ENCODE measurements around the gene CALN1. TPM values are rescaled to one million over a fixed set of nuclear protein-coding genes. Genes with fewer than 3 reads are reported as not detected.

CALN1 gene
- polyA plus RNA-seq, 6 donors from 2014 or later, result not detected

DNA sequence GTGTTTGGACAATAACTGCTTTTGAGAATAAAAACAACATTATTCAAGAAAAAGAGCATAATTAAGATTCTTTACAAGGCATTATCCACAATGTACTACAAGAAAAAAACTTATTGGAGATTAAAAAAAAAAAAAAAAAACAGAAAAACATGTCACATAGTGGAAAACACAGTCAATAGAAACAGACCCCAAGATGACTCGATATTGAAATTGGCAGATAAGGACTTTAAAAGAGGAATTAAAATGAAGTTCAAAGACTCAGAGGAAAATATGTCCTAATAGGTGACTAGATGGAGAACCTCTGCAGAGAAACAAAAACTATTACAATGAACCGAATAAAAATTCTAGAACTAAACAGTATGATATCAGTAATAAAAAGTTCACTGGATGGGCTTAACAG is 248.9 kb downstream of the CALN1 start:
- H3K4me1 Mint-ChIP-seq, result no peaks in the 10 kb centered on the region
- ATAC-seq (ENCODE audit: low read depth in 2 of 2) (no peak), DNase-seq (no peak)
- H3K36me3 Mint-ChIP-seq, result peaks cover 0 to 20% of the 10 kb centered on the region in 2 donors
- H3K27me3 Mint-ChIP-seq, result no peaks in the 10 kb centered on the region
- H3K27ac Mint-ChIP-seq, result no peak overlapping the region
- no peak overlapping the region for H3K4me3 Mint-ChIP-seq
- peaks cover 0 to 31% (median 21%) of the 10 kb centered on the region in 7 donors for H3K9me3 Mint-ChIP-seq

DNA sequence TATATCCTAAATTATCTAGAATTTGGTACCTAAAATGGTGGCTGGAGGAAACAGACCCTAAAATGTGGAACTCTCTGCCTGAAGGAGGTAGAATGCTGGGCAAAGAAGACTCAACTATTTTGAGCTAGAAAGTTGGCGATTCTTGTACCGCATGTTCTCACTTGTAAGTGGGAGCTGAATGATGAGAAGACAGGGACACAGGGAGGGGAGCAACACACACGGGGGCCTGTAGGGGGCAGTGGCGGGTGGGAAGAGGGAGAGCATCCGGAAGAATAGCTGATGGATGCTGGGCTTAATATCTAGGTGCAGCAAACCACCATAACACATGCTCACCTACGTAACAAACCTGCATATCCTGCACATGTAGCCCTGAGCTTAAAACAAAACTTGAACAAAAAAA is 250.6 kb downstream of the CALN1 start:
- Mint-ChIP-seq H3K27me3 (no peaks in the 10 kb centered on the region), H3K4me1 (no peaks in the 10 kb centered on the region), H3K27ac (peak overlapping the region in 1 of 6 donors; percentile 58), H3K9me3 (peaks cover 0 to 37% (median 21%) of the 10 kb centered on the region in 7 donors), H3K4me3 (no peak overlapping the region), H3K36me3 (peaks cover 0 to 20% of the 10 kb centered on the region in 2 donors)
- DNase-seq, result no peak
- ATAC-seq (ENCODE audit: low read depth in 2 of 2), result no peak

DNA sequence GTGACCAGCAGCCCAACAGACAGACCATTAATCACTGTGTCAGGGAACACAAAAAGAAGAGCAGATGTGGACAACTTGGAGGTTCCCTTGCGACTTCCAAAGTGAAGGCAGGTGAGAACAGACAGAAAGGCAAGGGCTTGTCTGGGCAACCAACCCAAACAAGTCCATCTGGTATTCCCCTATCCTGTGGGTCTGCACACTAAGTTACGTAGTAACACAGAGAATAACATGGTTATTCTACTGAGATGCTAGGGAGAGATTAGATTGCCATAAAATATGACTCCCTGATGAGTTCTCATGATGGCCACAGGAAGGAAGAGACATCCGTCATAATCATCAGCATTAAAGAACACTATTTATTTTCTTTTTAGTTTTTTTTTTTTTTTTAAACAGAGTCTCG is 252.2 kb downstream of the CALN1 start:
- Mint-ChIP-seq H3K27ac (no peak overlapping the region), H3K9me3 (peaks cover 0 to 37% (median 19%) of the 10 kb centered on the region in 7 donors), H3K4me3 (no peak overlapping the region), H3K4me1 (no peaks in the 10 kb centered on the region), H3K27me3 (no peaks in the 10 kb centered on the region), H3K36me3 (peaks cover 0 to 20% of the 10 kb centered on the region in 2 donors)
- ATAC-seq (ENCODE audit: low read depth in 2 of 2) (no peak), DNase-seq (no peak)

DNA sequence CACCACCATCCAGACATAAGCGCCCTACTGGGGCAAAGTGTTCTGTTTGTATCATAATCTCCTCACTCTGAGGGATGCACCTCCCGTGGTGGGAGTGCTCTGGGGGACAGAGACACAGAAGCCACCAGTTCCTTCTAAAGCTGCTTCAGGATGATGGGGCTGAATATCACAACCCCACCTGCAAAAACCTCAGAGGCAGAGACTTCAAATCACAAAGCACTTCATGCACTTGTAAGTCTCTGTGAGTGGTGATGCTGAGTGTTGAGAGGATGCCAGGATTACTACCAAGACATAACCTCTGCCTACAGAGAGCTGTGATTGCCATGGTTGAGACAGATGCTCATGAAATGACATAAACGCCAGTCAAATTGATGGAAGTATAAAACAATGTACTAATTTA is 255.5 kb downstream of the CALN1 start:
- Mint-ChIP-seq H3K27me3 (no peaks in the 10 kb centered on the region), H3K4me1 (no peaks in the 10 kb centered on the region), H3K36me3 (no peaks in the 10 kb centered on the region), H3K27ac (no peak overlapping the region), H3K4me3 (no peak overlapping the region), H3K9me3 (peaks cover 0 to 10% (median 0%) of the 10 kb centered on the region in 7 donors)
- DNase-seq (no peak), ATAC-seq (ENCODE audit: low read depth in 2 of 2) (no peak)

DNA sequence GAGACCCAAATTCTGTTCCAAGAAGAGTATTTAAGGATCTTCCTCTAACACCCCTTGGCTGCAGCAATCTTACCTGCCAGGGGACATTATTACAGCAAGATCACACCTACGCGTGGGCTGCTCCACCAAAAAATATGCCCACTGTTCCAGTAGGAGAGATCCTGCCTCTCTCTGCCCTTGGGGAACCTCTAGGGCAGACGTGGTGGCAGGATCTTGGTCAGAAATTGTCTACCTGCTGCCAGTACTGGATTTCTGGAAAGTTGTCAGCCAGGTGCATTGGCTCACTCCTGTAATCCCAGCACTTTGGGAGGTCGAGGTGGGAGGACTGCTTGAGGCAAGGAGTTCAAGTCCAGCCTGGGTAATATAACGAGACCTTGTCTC is 259.0 kb downstream of the CALN1 start:
- H3K27me3 Mint-ChIP-seq, result no peaks in the 10 kb centered on the region
- ATAC-seq (ENCODE audit: low read depth in 2 of 2), result no peak
- H3K4me1 Mint-ChIP-seq, result no peaks in the 10 kb centered on the region
- H3K4me3 Mint-ChIP-seq, result no peak overlapping the region
- no peak overlapping the region for H3K27ac Mint-ChIP-seq
- no peak for DNase-seq
- H3K9me3 Mint-ChIP-seq, result peaks cover 0 to 7% (median 2%) of the 10 kb centered on the region in 7 donors
- H3K36me3 Mint-ChIP-seq, result no peaks in the 10 kb centered on the region

DNA sequence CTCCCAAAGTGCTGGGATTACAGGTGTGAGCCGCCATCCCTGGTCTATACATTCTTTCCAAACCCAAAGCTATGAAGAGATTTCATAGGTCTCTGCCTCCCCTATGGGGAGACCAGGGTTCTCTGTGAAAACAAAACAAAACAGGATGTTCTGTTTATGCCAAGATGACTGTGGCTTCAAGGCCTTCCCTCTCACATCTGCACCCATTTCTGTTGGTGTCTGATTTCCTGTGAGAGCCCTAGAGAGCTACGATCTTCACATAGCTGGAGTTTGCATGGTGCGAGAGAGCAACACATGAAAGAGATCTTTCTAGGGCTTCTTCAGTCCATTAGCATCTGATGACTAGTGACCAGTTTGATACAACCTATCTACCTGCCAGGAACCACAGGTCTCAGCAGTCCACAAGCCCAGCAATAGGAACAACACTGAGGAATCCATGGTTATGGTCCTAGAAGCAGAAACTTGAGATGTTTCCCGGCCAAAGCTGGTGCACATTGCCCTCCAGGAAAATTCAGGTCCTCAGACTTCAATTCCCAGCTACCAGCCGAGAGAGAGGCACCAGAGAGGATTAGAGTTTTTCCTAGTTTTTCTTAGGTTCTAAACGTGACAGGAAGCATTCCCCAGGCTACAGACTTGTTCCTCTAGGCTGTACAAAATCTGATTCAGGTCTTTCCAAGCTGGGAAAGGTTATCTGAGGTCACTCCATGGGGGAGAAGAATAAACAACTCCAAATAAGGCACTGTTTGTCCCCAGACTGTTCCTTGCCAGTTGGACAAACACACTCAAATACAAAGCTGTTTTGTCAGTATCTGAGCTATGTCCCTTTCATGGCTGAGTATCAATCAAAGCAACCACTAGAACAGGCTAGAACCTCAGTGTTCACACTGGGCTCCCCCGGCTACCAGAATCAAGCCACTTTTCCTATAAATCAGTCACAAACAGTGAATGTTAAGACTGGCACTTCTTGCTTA is 259.7 kb downstream of the CALN1 start:
- Mint-ChIP-seq H3K4me3 (no peak overlapping the region), H3K9me3 (peaks cover 0 to 7% (median 2%) of the 10 kb centered on the region in 7 donors), H3K36me3 (no peaks in the 10 kb centered on the region), H3K4me1 (no peaks in the 10 kb centered on the region), H3K27me3 (no peaks in the 10 kb centered on the region), H3K27ac (no peak overlapping the region)
- ATAC-seq (ENCODE audit: low read depth in 2 of 2) (no peak), DNase-seq (no peak)

DNA sequence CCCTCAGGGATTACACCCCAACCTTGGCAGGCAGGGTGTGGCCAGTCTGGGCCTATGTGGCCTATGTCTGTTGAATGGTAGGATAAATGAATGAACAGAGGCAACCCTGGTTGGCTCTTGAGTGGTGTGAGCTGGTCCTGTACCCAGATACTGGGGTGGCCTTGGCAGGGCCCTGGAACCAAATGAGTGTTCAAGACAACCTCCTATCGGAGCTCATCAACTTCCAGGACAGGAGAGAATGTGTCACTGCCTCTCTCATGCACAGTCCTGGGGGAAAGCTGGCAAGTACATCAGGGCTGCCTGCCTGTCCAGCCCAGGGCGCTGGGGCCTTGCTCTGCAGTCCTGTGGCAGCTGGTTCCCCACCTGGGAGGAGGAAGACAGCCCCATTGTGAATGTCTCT is 271.6 kb downstream of the CALN1 start:
- H3K9me3 Mint-ChIP-seq, result peaks cover 0 to 18% (median 12%) of the 10 kb centered on the region in 7 donors
- DNase-seq (no peak), ATAC-seq (ENCODE audit: low read depth in 2 of 2) (no peak)
- no peak overlapping the region for H3K4me3 Mint-ChIP-seq
- peaks cover 0 to 16% of the 10 kb centered on the region in 2 donors for H3K36me3 Mint-ChIP-seq
- H3K27ac Mint-ChIP-seq, result no peak overlapping the region
- no peaks in the 10 kb centered on the region for H3K27me3 Mint-ChIP-seq
- no peaks in the 10 kb centered on the region for H3K4me1 Mint-ChIP-seq

DNA sequence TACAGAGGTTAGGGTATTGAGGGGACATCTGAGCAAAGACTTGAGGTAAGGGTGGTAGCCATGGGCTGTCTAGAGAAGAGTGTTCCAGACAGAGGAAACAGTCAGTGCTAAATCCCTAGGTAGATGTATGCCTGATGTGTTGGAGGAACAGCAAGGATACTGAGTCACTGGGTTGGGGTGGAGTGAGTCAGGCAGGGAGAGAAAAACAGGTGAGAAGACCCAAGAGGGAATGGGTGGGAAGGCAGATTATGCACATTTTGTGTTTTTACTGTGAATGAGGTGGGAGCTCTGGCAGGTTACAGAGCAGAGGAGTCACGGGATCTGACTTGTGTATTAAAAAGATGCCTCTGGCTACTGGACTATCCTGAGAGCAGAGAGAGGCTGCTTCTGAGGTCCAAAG is 285.0 kb downstream of the CALN1 start:
- H3K9me3 Mint-ChIP-seq, result peaks cover 6 to 14% (median 11%) of the 10 kb centered on the region in 7 donors

DNA sequence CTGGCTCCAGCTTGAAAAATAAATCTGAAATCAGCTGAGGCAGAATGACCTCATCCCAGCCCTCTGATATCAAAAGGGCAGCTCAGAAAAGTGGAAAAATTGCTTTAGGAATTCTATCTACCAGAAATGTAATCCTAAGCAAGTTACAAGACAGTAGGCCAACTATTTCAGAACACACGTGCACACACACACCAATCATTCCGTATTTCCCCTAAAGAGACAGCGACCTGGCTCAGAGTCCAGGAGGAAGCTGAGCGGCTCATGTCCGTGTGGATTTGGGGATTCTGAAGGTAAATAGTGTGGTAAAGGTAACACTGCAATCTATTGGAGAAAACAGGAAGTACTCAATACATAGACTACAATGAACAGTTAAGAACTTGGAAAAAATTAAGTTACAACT is 288.2 kb downstream of the CALN1 start:
- DNase-seq (no peak), ATAC-seq (ENCODE audit: low read depth in 2 of 2) (no peak)
- H3K9me3 Mint-ChIP-seq, result peaks cover 0 to 8% (median 1%) of the 10 kb centered on the region in 7 donors
- no peaks in the 10 kb centered on the region for H3K4me1 Mint-ChIP-seq
- H3K4me3 Mint-ChIP-seq, result no peak overlapping the region
- H3K27me3 Mint-ChIP-seq, result no peaks in the 10 kb centered on the region
- H3K36me3 Mint-ChIP-seq, result no peaks in the 10 kb centered on the region
- no peak overlapping the region for H3K27ac Mint-ChIP-seq

More for the DNA sequence above, 285.0 kb downstream of the CALN1 start:
- no peak for ATAC-seq (ENCODE audit: low read depth in 2 of 2)
- Mint-ChIP-seq H3K4me1 (no peaks in the 10 kb centered on the region), H3K27me3 (no peaks in the 10 kb centered on the region), H3K36me3 (no peaks in the 10 kb centered on the region), H3K4me3 (no peak overlapping the region), H3K27ac (no peak overlapping the region)
- no peak for DNase-seq

DNA sequence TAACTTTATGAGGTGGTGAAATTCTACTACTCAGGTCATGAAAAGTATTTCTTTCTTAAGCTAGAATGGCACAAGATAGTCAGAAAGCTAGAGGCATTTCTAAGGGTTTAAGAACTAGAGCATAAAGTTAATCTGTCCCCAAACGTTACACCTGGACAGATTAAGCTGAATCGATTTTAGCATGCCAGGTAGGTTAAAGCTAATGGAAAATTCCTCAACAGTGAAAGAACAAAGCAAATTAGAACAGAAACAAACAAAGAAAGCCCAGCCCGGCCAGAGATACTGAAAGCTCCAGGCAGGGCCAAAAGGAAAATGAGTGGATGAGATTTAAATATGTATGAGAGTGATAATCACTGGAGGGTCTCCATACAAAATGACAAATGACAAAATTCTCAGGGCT is 293.8 kb downstream of the CALN1 start:
- Mint-ChIP-seq H3K27ac (no peak overlapping the region), H3K4me1 (no peaks in the 10 kb centered on the region), H3K36me3 (no peaks in the 10 kb centered on the region), H3K4me3 (no peak overlapping the region), H3K9me3 (peaks cover 0 to 16% (median 5%) of the 10 kb centered on the region in 7 donors), H3K27me3 (no peaks in the 10 kb centered on the region)
- ATAC-seq (ENCODE audit: low read depth in 2 of 2), result no peak
- DNase-seq, result no peak

DNA sequence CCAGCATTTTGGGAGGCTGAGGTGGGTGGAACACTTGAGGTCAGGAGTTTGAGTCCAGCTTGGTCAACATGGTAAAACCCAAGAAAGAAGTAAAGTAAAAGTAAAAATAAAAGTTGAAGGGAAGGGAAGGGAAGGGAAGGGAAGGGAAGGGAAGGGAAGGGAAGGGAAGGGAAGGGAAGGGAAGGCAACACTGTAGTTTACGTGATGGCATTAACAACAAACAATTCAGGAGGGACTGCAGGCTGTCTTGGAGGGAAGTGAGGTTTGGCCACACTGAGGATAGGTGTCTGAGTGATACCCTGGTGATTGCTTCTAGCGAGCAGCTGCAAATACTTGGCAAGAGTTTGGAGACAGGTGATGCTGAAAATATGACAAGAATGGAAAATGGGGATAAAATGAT is 298.0 kb downstream of the CALN1 start:
- Mint-ChIP-seq H3K27ac (no peak overlapping the region), H3K36me3 (no peaks in the 10 kb centered on the region), H3K4me3 (peak overlapping the region in 1 of 8 donors; percentile 63), H3K9me3 (peaks cover 0 to 13% (median 4%) of the 10 kb centered on the region in 7 donors), H3K27me3 (no peaks in the 10 kb centered on the region), H3K4me1 (no peaks in the 10 kb centered on the region)
- DNase-seq, result no peak
- no peak for ATAC-seq (ENCODE audit: low read depth in 2 of 2)

DNA sequence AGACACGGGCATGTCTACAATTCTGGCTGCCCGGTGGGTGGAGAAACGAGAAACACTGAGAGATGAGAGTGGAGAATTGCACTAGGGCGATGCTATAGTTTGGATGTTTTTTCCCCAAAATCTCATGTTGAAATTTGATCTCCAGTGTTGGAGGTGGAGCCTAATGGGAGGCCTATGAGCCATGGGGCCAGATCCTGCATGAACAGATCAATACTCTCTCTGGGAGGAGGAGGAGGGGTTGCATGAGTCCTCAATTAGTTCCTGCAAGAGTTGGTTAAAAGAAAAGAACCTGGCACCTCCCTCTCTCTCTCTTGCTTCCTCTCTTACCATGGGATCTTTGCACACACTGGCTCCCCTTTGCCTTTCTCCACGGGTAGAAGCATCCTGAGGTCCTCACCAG is 299.1 kb downstream of the CALN1 start:
- Mint-ChIP-seq H3K27ac (no peak overlapping the region), H3K27me3 (no peaks in the 10 kb centered on the region), H3K9me3 (peaks cover 6 to 17% (median 9%) of the 10 kb centered on the region in 7 donors), H3K36me3 (peaks cover 0 to 7% of the 10 kb centered on the region in 2 donors), H3K4me1 (no peaks in the 10 kb centered on the region), H3K4me3 (no peak overlapping the region)
- DNase-seq, result no peak
- ATAC-seq (ENCODE audit: low read depth in 2 of 2), result no peak

DNA sequence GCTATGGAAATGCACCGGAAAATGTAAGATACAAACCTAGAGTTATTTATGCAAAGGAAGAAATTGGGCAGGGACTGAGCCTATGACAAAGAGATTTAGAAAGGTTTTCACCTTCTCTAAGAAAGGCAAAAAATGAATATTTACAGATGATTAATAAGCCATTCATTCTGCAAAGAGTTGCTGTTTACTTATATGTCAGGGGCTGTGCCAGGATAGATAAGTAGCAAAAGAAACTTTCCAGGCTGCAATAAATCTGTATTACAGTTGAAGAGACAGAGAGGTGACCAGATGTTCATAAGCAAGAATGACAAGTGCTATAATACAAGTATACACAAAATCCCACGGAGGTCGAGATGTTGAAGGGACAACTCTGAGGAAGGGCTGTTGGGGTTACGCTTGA is 299.6 kb downstream of the CALN1 start:
- ATAC-seq (ENCODE audit: low read depth in 2 of 2), result no peak
- no peak overlapping the region for H3K27ac Mint-ChIP-seq
- H3K4me3 Mint-ChIP-seq, result no peak overlapping the region
- H3K36me3 Mint-ChIP-seq, result peaks cover 0 to 10% of the 10 kb centered on the region in 2 donors
- H3K9me3 Mint-ChIP-seq, result peaks cover 6 to 22% (median 12%) of the 10 kb centered on the region in 7 donors
- H3K27me3 Mint-ChIP-seq, result no peaks in the 10 kb centered on the region
- no peak for DNase-seq
- no peaks in the 10 kb centered on the region for H3K4me1 Mint-ChIP-seq

DNA sequence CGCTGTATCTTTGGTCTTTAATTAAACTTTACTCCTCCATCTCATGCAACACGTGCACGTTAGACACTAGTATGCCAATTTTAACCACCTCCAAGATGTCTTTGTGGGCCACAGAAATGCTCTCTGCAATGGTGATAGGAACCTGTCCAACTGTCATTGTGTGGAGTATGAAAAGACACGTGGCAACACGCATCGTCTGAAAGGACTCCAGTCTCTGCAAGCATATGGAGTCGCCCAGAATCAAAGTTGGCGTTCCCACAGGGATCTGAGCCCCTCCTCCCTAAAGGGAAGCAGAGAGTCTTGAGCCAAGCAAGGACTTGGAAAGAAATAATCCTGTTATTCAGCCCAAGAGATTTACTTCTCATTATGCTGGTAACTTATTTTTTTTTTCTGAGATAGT is 301.1 kb downstream of the CALN1 start:
- Mint-ChIP-seq H3K4me1 (peaks cover 0 to 2% (median 0%) of the 10 kb centered on the region in 3 donors), H3K36me3 (peaks cover 0 to 15% of the 10 kb centered on the region in 2 donors), H3K9me3 (peaks cover 6 to 24% (median 13%) of the 10 kb centered on the region in 7 donors), H3K4me3 (no peak overlapping the region), H3K27ac (no peak overlapping the region), H3K27me3 (no peaks in the 10 kb centered on the region)
- no peak for DNase-seq
- no peak for ATAC-seq (ENCODE audit: low read depth in 2 of 2)

Data from naive B cell (primary cell).